HepG2 (cell line): ENCODE data around the gene NGB.

ENCODE experiments used
- CBX5 ChIP-seq: sonication (generic); formaldehyde crosslinking; IDR thresholded peaks from 2 replicates; pipeline ENCODE4 v1.4.0; 2020; ENCODE audit warnings: missing genetic modification reagents, borderline replicate concordance
- EP300 ChIP-seq, 3 experiments: sonication (generic) in 1 of 3; formaldehyde crosslinking in 1 of 3; IDR thresholded peaks; 2 replicates each; pipeline versions ENCODE4 v1.5.1 to v1.6.1; 2011 to 2020; ENCODE audit warnings: low read depth in 2 of 3, low read length in 2 of 3, borderline replicate concordance in 1 of 3, improper control_type of control experiment in 1 of 3, mild to moderate bottlenecking in 1 of 3, missing genetic modification reagents in 1 of 3, moderate library complexity in 1 of 3
- HOXD1 ChIP-seq: sonication (generic); formaldehyde crosslinking; IDR thresholded peaks from 2 replicates; pipeline ENCODE4 v1.5.0; 2020; ENCODE audit warnings: missing genetic modification reagents
- JUNB ChIP-seq: sonication (generic); formaldehyde crosslinking; IDR thresholded peaks from 2 replicates; pipeline ENCODE4 v1.8.0; 2022; ENCODE audit warnings: missing genetic modification reagents, mild to moderate bottlenecking, borderline replicate concordance
- MBD4 ChIP-seq: IDR thresholded peaks from 2 replicates; pipeline ENCODE4 v1.6.1; 2012; ENCODE audit warnings: low read length, inconsistent platforms, borderline replicate concordance
- RXRA ChIP-seq: sonication (generic); formaldehyde crosslinking; IDR thresholded peaks from 2 replicates; pipeline ENCODE4 v1.5.1; 2020; ENCODE audit warnings: missing genetic modification reagents
- SRY ChIP-seq: sonication (generic); formaldehyde crosslinking; IDR thresholded peaks from 2 replicates; pipeline ENCODE4 v1.8.0; 2022; ENCODE audit warnings: mild to moderate bottlenecking, missing genetic modification reagents
- ZBTB49 ChIP-seq: sonication (generic); formaldehyde crosslinking; IDR thresholded peaks from 2 replicates; pipeline ENCODE4 v1.4.0; 2020; ENCODE audit warnings: missing genetic modification reagents, borderline replicate concordance
- ZNF121 ChIP-seq: sonication (generic); formaldehyde crosslinking; IDR thresholded peaks from 2 replicates; pipeline ENCODE4 v1.5.0; 2020; ENCODE audit warnings: mild to moderate bottlenecking, missing genetic modification reagents
- ZNF44 ChIP-seq: sonication (generic); formaldehyde crosslinking; IDR thresholded peaks from 2 replicates; pipeline ENCODE4 v1.5.1; 2020; ENCODE audit warnings: mild to moderate bottlenecking, missing genetic modification reagents

GRCh38 chr14:77249286-77249685 is 21.7 kb downstream of the NGB start:
- no peak for TF ChIP-seq CBX5 (CRISPR knock-in tag)
- TF ChIP-seq ZNF44 (CRISPR knock-in tag) = no peak
- TF ChIP-seq ZBTB49 = no peak
- no peak for TF ChIP-seq MBD4
- no peak for TF ChIP-seq EP300 (IDR thresholded peaks at IDR 0.05; ENCODE audit: low read depth in 2 of 2, low read length in 2 of 2)
- no peak for TF ChIP-seq EP300 (CRISPR knock-in tag; IDR thresholded peaks at IDR 0.05; ENCODE audit: borderline replicate concordance)
- no peak for TF ChIP-seq SRY (CRISPR knock-in tag)
- TF ChIP-seq JUNB = no peak
- no peak for TF ChIP-seq HOXD1 (CRISPR knock-in tag)
- no peak for TF ChIP-seq ZNF121 (CRISPR knock-in tag)
- no peak for TF ChIP-seq RXRA (CRISPR knock-in tag)
